ENCODE measurements around the gene ARID1B. TPM values are rescaled to one million over a fixed set of nuclear protein-coding genes. Genes with fewer than 3 reads are reported as not detected.

Gene ARID1B
- total and polyA plus RNA-seq, 10 of the 15 experiments (the other 5 are each of a cell fraction or from before 2014, with no cell fraction given): 24.7 to 133 (median 54.6) TPM

GRCh38 chr6:157222201-157222981 is 445.2 kb downstream of the ARID1B start (continued):
- no peak for TF ChIP-seq ATF2 (IDR thresholded peaks at IDR 0.05; ENCODE audit: low read length)

- Histone ChIP-seq H3K79me2 (ENCODE audit: control insufficient read depth, insufficient read depth, low read length) (no peaks in the 10 kb centered on the region), H3K4me3 (no peak overlapping the region), H3K4me1 (ENCODE audit: control insufficient read depth, insufficient read depth, low read length) (peaks cover 10% of the 10 kb centered on the region), H4K20me1 (ENCODE audit: control insufficient read depth, insufficient read depth) (no peaks in the 10 kb centered on the region), H3K4me2 (ENCODE audit: control insufficient read depth, insufficient read depth) (peak overlapping the region; percentile 55; the same call in 1 of the 2 replicates), H2AFZ (ENCODE audit: control insufficient read depth, low read depth, low read length) (no peak overlapping the region), H3K9ac (ENCODE audit: control insufficient read depth, insufficient read depth, low read length) (no peak overlapping the region), H3K9me3 (replicated peaks; ENCODE audit: control insufficient read depth, insufficient read depth, low read length) (no peaks in the 10 kb centered on the region), H3K36me3 (ENCODE audit: control insufficient read depth in 2 of 2, insufficient read depth in 2 of 2, low read length in 1 of 2) (no peaks in the 10 kb centered on the region), H3K27ac (ENCODE audit: control insufficient read depth, insufficient read depth) (no peak overlapping the region), H3K27me3 (replicated peaks in 1 of 2; ENCODE audit: control insufficient read depth in 2 of 2, insufficient read depth in 2 of 2, low read length in 1 of 2) (peaks cover 0 to 3% of the 10 kb centered on the region in 2 experiments; a peak in 2 of 4 replicates)
- FAIRE-seq: no peak
- ChIA-PET CTCF (interaction anchor here (1.0 to 1.7 kb wide), 3 partner anchors 11 to 20 kb away, joined by 3 to 5 read pairs (median 3); no protein-coding TSS in a partner anchor), SMC1A (ENCODE audit: uncharacterized antibody, unreplicated experiment) (interaction anchor here (0.9 to 1.4 kb wide), 4 partner anchors 9 to 650 kb away, joined by 3 to 4 read pairs (median 4); no protein-coding TSS in a partner anchor), POLR2A (interaction anchor here (0.5 kb wide), 1 partner anchor 411 kb away, joined by 3 read pairs; no protein-coding TSS in a partner anchor), RAD21 (ENCODE audit: unreplicated experiment) (interaction anchor here (0.9 to 1.2 kb wide), 2 partner anchors 18 to 187 kb away, joined by 3 to 4 read pairs; no protein-coding TSS in a partner anchor)
- TF ChIP-seq RUNX3 (IDR thresholded peaks at IDR 0.05; ENCODE audit: low read length): peak; percentile 44; the same call in 1 of the 2 replicates
- no peak for TF ChIP-seq RAD21 (IDR thresholded peaks at IDR 0.05; ENCODE audit: insufficient read depth, low read depth, low read length)
- DNase-seq (ENCODE audit: low read depth, low spot score): no peak
- 23% methylated on average over 11 of the region's 11 CpGs for WGBS (ENCODE audit: insufficient coverage, insufficient replicate concordance, low lambda C conversion rate, missing lambda C conversion rate)
- intact Hi-C loops (cut with micrococcal nuclease; ENCODE audit: unreplicated experiment): no loop called here
- BruUV-seq (replicated peaks): no TSS peak
- ATAC-seq: peak; percentile 31
- in situ Hi-C loops (cut with MboI): no loop called here
These were observed 445.8 kb downstream of the ARID1B start for GRCh38 chr6:157223021-157223430.

All from GM12878 (cell line).